ENCODE data around the gene RUSC1. TPM values are rescaled to one million over a fixed set of nuclear protein-coding genes. Genes with fewer than 3 reads are reported as not detected.
A peak's percentile ranks its signal among the peaks of the same experiment; 100 is the strongest.

The RUSC1 gene
- polyA plus RNA-seq, 1 of the 3 experiments (the other 2 are of a cell fraction) = 49.9 TPM

GRCh38 chr1:155379180-155379579 lies 58.5 kb downstream of the RUSC1 start:
- no peak overlapping the region for H3K9ac ChIP-seq
- no peaks in the 10 kb centered on the region for H3K4me1 ChIP-seq (ENCODE audit: control insufficient read depth in 1 of 2, insufficient read depth in 2 of 2, low read depth in 1 of 2, low read length in 1 of 2)
- TF ChIP-seq CTCF (IDR thresholded peaks at IDR 0.05) (no peak), NFIC (IDR thresholded peaks at IDR 0.05; ENCODE audit: borderline replicate concordance) (no peak), FOXM1 (IDR thresholded peaks at IDR 0.05; ENCODE audit: low read depth) (no peak), USF1 (IDR thresholded peaks at IDR 0.05; ENCODE audit: borderline replicate concordance, low read depth) (no peak), RXRA (IDR thresholded peaks at IDR 0.05; ENCODE audit: borderline replicate concordance, low read depth) (no peak), MAX (IDR thresholded peaks at IDR 0.05; ENCODE audit: low read depth) (no peak), FOXJ3 (CRISPR knock-in tag; IDR thresholded peaks at IDR 0.05) (no peak)
- peaks cover 25 to 47% of the 10 kb centered on the region in 2 experiments for H3K36me3 ChIP-seq (replicated peaks in 1 of 2; ENCODE audit: control insufficient read depth in 1 of 2, insufficient read depth in 2 of 2, low read length in 1 of 2)
- no peaks in the 10 kb centered on the region for H3K27me3 ChIP-seq (ENCODE audit: insufficient read depth)
- H3K9me2 ChIP-seq = no peaks in the 10 kb centered on the region
- no peak overlapping the region for H2AFZ ChIP-seq (ENCODE audit: low read depth)
- no peaks in the 10 kb centered on the region for H3K9me3 ChIP-seq
- no peak overlapping the region for H3K4me3 ChIP-seq (ENCODE audit: low read depth in 2 of 2, low read length in 1 of 2)
- H3F3A ChIP-seq (replicated peaks; ENCODE audit: insufficient read depth) = peaks cover 8% of the 10 kb centered on the region
- H3K4me2 ChIP-seq = no peak overlapping the region
- DNase-seq = no peak
- ChIA-PET POLR2A (no interaction called here), CTCF (interaction anchor here (0.6 to 2.5 kb wide), 2 partner anchors 125 to 317 kb away, joined by 3 to 8 read pairs; no protein-coding TSS in a partner anchor)
- no peaks in the 10 kb centered on the region for H4K20me1 ChIP-seq (ENCODE audit: insufficient read depth)
- H3K27ac ChIP-seq (ENCODE audit: low read depth in 2 of 2, low read length in 1 of 2) = no peak overlapping the region; a peak in 1 of 4 replicates
- no peaks in the 10 kb centered on the region for H3K79me2 ChIP-seq (ENCODE audit: insufficient read depth)
- WGBS (ENCODE audit: low lambda C conversion rate) = 99% methylated on average over 3 of the region's 3 CpGs

- H3K4me2 ChIP-seq = no peak overlapping the region
- TF ChIP-seq RFX5 (IDR thresholded peaks at IDR 0.05; ENCODE audit: low read length) (no peak), USF1 (IDR thresholded peaks at IDR 0.05; ENCODE audit: borderline replicate concordance, low read depth) (no peak), CHD2 (IDR thresholded peaks at IDR 0.05; ENCODE audit: low read length, partially characterized antibody) (no peak), ZBTB33 (IDR thresholded peaks at IDR 0.05; ENCODE audit: borderline replicate concordance, low read depth) (no peak), FOXM1 (IDR thresholded peaks at IDR 0.05; ENCODE audit: low read depth) (no peak), GABPA (IDR thresholded peaks at IDR 0.05; ENCODE audit: low read depth) (no peak), TEAD4 (IDR thresholded peaks at IDR 0.05; ENCODE audit: borderline replicate concordance, insufficient read depth) (no peak), USF2 (IDR thresholded peaks at IDR 0.05; ENCODE audit: borderline replicate concordance, low read depth, low read length) (no peak), RAD21 (IDR thresholded peaks at IDR 0.05; ENCODE audit: low read length) (no peak), MXI1 (IDR thresholded peaks at IDR 0.05; ENCODE audit: low read depth, low read length) (no peak), RCOR1 (IDR thresholded peaks at IDR 0.05; ENCODE audit: low read length) (no peak)
- POLR2A ChIA-PET = no interaction called here
Measured at GRCh38 chr1:155379631-155380090, 59.0 kb downstream of the RUSC1 start.

More at GRCh38 chr1:155379631-155380090, 59.0 kb downstream of the RUSC1 start:
- Histone ChIP-seq H3K9me3 (no peaks in the 10 kb centered on the region), H3K36me3 (replicated peaks in 1 of 2; ENCODE audit: control insufficient read depth in 1 of 2, insufficient read depth in 2 of 2, low read length in 1 of 2) (peaks cover 22 to 44% of the 10 kb centered on the region in 2 experiments), H3F3A (replicated peaks; ENCODE audit: insufficient read depth) (peaks cover 8% of the 10 kb centered on the region), H3K27ac (ENCODE audit: low read depth in 2 of 2, low read length in 1 of 2) (peak overlapping the region in 1 of 2 experiments; percentile 20; a peak in 1 of 4 replicates), H3K4me3 (ENCODE audit: low read depth in 2 of 2, low read length in 1 of 2) (no peak overlapping the region), H3K4me1 (ENCODE audit: control insufficient read depth in 1 of 2, insufficient read depth in 2 of 2, low read depth in 1 of 2, low read length in 1 of 2) (no peaks in the 10 kb centered on the region), H2AFZ (ENCODE audit: low read depth) (no peak overlapping the region), H3K9me2 (no peaks in the 10 kb centered on the region), H3K9ac (no peak overlapping the region), H3K27me3 (ENCODE audit: insufficient read depth) (no peaks in the 10 kb centered on the region), H4K20me1 (ENCODE audit: insufficient read depth) (no peaks in the 10 kb centered on the region), H3K79me2 (ENCODE audit: insufficient read depth) (no peaks in the 10 kb centered on the region)
- CTCF ChIA-PET = interaction anchor here (0.9 to 2.5 kb wide), 2 partner anchors 123 to 125 kb away, joined by 3 to 8 read pairs; no protein-coding TSS in a partner anchor
- DNase-seq = peak; percentile 10

All from SK-N-SH (cell line).